NCI-H2171 (cell line): ENCODE results near the gene CLIP4.

Experiments used
- DNase-seq: peaks from one replicate; lab custom pipeline; 2025; lab: John Stamatoyannopoulos, UW

The CLIP4 gene

GRCh38 chr2:29191817-29192216 is 76.6 kb downstream of the CLIP4 start:
- no peak for DNase-seq

- no peak for DNase-seq
Observed at GRCh38 chr2:29192526-29192925, 77.3 kb downstream of the CLIP4 start.

- no peak for DNase-seq
Observed at GRCh38 chr2:29193111-29193510, 77.9 kb downstream of the CLIP4 start.

- DNase-seq: no peak
Observed at GRCh38 chr2:29193681-29194080, 78.5 kb downstream of the CLIP4 start.

GRCh38 chr2:29195796-29196195 is 80.6 kb downstream of the CLIP4 start:
- DNase-seq: no peak

GRCh38 chr2:29196792-29197788 is 81.9 kb downstream of the CLIP4 start:
- peak; percentile 63 for DNase-seq

- no peak for DNase-seq
Observed at GRCh38 chr2:29201979-29202378, 86.8 kb downstream of the CLIP4 start.

- DNase-seq: no peak
Observed at GRCh38 chr2:29202819-29203495, 87.7 kb downstream of the CLIP4 start.

- DNase-seq: no peak
Observed at GRCh38 chr2:29206941-29207340, 91.7 kb downstream of the CLIP4 start.

- DNase-seq: no peak
Observed at GRCh38 chr2:29207352-29208148, 92.3 kb downstream of the CLIP4 start.

GRCh38 chr2:29209551-29209950 is 94.3 kb downstream of the CLIP4 start:
- DNase-seq: no peak

GRCh38 chr2:29212009-29212408 is 96.8 kb downstream of the CLIP4 start:
- DNase-seq: no peak

- no peak for DNase-seq
Observed at GRCh38 chr2:29213888-29214291, 98.7 kb downstream of the CLIP4 start.

GRCh38 chr2:29215073-29215472 is 99.9 kb downstream of the CLIP4 start:
- no peak for DNase-seq

- no peak for DNase-seq
Observed at GRCh38 chr2:29215739-29216608, 100.8 kb downstream of the CLIP4 start.

GRCh38 chr2:29216609-29216909 is 101.3 kb downstream of the CLIP4 start:
- no peak for DNase-seq

- no peak for DNase-seq
Observed at GRCh38 chr2:29218071-29218470, 102.9 kb downstream of the CLIP4 start.

- DNase-seq: no peak
Observed at GRCh38 chr2:29218550-29219125, 103.4 kb downstream of the CLIP4 start.

- DNase-seq: no peak
Observed at GRCh38 chr2:29219374-29219773, 104.2 kb downstream of the CLIP4 start.

- DNase-seq: no peak
Observed at GRCh38 chr2:29220506-29221270, 105.5 kb downstream of the CLIP4 start.
